ENCODE measurements around the gene OGFR.

The OGFR gene

DNA sequence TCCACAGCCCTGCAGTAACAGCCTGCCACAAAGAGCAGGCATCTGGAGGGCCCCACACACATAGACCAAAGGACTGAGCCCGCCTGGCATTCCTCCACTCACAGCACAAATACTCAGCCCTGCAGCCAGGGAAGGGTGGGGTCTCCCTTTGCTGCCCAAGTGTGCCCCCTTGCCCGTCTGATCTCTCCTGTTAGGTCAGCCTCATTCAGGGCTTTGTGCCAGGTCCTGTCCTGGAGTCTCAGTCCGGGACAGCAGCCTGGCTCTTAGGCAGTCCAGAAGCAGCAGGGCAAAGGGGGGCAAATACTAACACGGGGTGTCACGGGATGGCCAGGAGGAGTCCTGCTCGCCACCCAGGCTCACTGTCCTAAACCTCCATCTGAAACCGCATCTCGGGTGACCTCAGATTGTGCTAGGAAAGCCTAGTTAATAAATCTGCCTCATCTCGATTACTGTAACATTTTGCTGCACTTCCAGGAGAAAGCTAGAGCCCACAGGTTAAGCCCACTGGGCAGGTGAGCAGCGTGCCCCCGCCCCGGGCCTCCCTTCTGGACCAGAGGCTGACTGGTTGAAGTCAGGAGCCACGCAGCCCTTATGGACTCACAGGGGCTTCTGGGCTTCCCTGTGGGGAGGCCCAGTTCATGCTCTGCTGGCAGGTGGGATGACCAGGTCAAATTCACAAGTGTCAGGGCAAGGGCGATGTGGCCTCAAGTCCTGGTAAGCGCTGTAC is 3.2 kb upstream of the OGFR start:
- DNase-seq (ENCODE audit: low read depth) = no peak

GRCh38 chr20:62802026-62802712 is 2.5 kb upstream of the OGFR start:
- DNase-seq (ENCODE audit: low read depth) = no peak

DNA sequence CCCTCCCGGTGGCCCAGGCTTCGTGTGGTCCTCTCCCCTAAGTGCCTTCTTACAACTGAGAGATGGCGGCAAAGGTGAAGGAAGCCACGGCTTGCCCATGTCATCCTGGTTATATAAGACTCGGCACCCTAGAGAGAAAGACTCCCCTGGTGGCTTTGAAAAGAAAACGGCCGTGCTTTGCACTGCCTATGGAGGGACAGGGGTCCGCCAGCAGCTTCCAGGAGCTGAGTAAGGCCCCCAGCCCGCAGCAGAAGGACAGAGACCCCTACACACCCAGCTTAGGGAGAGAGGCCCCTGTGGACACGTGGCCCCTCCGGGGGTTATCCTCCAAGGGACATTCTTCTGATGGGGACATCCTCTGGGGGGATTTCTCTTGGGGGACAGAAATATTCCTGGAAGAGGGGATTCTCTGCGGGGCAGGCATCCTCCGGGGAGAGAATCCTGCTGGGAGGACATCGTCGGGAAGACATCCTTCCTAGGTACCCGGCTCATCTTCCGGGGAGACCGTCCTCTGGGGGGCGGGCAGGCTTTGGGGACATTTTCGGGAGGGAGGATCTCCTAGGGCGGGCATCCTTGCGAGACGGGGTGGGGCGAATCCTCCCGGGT is 511 bp upstream of the OGFR start:
- DNase-seq (ENCODE audit: low read depth) = no peak

DNA sequence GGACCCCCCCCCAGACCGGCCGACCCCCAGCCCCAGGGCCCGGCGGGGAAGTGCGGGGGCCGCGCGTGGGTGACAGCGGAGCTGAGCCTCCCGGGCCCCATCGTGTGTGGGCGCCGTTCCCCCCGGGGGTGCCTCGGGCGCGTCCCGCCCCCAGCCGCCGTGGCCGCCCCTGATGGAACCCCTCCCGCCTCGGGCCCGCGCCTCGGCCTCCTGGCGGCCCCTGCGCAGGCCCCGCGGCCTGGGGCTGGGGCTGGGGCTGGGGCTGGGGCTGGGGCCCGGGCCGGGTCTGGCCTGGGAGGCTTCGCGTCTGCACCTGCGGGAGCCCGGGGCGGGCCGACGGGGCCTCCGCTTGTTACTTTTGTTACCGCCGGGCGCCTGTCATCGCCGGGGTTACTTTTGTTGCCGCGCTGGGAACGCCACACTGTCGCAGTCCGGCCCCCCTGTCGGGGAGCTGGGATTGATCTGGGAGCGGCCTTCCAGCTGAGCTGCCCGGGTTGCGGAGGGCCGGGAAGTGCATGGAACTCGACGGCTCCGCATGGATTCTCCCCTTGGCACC is 598 bp downstream of the OGFR start:
- no peak for DNase-seq (ENCODE audit: low read depth)

GRCh38 chr20:62805711-62806382 is 1.2 kb downstream of the OGFR start:
- DNase-seq (ENCODE audit: low read depth) = peak; percentile 46

DNA sequence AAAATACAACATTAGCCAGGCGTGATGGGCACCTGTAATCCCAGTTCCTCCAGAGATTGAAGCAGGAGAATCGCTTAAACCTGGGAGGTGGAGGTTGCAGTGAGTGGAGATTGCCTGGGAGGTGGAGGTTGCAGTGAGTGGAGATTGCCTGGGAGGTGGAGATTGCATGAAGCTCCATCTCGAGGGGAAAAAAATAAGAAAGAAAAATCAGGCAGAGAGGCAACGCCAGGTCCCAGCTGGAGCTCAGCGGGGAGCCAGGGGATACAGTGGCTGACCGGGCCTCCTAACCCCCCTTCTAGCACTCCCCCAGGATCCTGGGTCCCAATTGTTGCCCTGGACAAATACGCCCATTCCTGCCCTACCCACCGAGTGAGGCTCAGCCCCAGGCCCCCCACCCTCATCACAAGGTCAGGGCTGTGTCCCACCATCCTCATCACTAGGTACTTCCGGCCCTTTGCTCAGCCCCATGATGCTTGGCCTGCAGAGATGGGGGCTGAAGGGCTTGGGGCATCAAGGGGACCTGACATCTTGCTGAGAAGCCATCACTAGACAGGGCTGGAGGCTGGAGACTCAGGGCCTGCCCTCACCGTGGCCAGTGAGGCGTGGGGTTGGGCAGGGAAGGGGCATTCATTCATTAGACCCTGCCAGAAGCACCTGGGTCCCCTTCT is 1.9 kb downstream of the OGFR start:
- DNase-seq (ENCODE audit: low read depth) = no peak

GRCh38 chr20:62807444-62808210 is 3.0 kb downstream of the OGFR start:
- no peak for DNase-seq (ENCODE audit: low read depth)

- DNase-seq (ENCODE audit: low read depth) = peak; percentile 44
Measured at GRCh38 chr20:62808211-62808865, 3.7 kb downstream of the OGFR start.

- no peak for DNase-seq (ENCODE audit: low read depth)
Measured at GRCh38 chr20:62809530-62810428, 5.1 kb downstream of the OGFR start.

- DNase-seq (ENCODE audit: low read depth) = no peak
Measured at GRCh38 chr20:62811320-62811719, 6.7 kb downstream of the OGFR start.

GRCh38 chr20:62811720-62812119 is 7.1 kb downstream of the OGFR start:
- no peak for DNase-seq (ENCODE audit: low read depth)

DNA sequence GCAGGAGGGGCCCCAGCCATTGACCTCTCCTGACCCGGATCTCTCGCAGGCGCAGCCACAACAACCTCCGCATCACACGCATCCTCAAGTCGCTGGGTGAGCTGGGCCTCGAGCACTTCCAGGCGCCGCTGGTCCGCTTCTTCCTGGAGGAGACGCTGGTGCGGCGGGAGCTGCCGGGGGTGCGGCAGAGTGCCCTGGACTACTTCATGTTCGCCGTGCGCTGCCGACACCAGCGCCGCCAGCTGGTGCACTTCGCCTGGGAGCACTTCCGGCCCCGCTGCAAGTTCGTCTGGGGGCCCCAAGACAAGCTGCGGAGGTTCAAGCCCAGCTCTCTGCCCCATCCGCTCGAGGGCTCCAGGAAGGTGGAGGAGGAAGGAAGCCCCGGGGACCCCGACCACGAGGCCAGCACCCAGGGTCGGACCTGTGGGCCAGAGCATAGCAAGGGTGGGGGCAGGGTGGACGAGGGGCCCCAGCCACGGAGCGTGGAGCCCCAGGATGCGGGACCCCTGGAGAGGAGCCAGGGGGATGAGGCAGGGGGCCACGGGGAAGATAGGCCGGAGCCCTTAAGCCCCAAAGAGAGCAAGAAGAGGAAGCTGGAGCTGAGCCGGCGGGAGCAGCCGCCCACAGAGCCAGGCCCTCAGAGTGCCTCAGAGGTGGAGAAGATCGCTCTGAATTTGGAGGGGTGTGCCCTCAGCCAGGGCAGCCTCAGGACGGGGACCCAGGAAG is 7.7 kb downstream of the OGFR start:
- no peak for DNase-seq (ENCODE audit: low read depth)

- DNase-seq (ENCODE audit: low read depth) = no peak
Measured at GRCh38 chr20:62812907-62813200, 8.2 kb downstream of the OGFR start.

- DNase-seq (ENCODE audit: low read depth) = no peak
Measured at GRCh38 chr20:62813588-62813987, 9.0 kb downstream of the OGFR start.

DNA sequence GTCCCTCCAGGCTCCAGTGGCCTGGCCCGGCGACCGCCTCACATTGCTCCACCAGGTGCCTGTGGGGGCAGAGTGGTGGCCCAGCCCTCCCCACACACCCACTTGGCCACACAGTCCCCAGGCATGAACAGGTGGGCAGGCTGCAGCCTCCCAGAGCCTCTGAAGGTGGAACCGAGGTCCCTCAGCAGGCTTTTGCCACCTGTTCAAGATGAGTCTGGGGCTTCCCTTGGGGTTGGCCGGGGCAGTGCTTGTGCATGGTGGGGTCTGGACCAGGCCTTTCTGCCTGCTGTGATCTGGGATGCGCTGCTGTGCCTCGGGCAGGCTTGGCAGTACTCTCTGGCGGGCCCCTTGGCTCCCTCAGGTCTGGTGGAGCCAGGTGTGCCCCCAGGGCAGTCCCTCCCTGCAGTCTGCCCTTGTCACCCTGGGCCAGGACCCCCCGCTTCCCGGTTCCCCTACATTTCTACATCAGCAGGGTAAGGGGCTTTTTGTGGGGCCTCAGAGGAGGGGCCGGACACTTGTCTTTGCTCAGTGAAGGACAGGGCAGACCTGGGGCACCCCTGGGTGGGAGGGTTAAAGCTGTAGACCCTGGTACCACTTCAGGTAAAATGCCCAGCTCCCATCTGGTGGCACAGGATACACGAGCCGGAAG is 9.5 kb downstream of the OGFR start:
- no peak for DNase-seq (ENCODE audit: low read depth)

DNA sequence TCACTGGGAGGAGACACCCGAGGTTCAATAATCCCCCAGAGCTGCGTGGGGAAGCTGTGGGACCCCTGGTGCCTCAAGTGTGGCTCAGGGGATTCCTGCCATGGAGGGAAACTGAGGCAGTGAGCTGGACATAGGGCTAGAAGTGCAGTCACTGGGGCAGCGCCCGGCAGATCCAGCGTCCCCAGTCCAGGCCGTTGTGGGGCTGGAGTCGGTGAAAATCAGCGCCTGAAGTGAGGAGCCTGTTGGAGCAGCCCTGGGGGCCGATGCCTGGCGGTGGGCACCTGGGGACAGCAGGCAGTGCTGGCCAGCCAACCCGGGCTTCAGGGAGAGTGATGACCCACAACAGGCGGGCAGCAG is 10.1 kb downstream of the OGFR start:
- no peak for DNase-seq (ENCODE audit: low read depth)

DNA sequence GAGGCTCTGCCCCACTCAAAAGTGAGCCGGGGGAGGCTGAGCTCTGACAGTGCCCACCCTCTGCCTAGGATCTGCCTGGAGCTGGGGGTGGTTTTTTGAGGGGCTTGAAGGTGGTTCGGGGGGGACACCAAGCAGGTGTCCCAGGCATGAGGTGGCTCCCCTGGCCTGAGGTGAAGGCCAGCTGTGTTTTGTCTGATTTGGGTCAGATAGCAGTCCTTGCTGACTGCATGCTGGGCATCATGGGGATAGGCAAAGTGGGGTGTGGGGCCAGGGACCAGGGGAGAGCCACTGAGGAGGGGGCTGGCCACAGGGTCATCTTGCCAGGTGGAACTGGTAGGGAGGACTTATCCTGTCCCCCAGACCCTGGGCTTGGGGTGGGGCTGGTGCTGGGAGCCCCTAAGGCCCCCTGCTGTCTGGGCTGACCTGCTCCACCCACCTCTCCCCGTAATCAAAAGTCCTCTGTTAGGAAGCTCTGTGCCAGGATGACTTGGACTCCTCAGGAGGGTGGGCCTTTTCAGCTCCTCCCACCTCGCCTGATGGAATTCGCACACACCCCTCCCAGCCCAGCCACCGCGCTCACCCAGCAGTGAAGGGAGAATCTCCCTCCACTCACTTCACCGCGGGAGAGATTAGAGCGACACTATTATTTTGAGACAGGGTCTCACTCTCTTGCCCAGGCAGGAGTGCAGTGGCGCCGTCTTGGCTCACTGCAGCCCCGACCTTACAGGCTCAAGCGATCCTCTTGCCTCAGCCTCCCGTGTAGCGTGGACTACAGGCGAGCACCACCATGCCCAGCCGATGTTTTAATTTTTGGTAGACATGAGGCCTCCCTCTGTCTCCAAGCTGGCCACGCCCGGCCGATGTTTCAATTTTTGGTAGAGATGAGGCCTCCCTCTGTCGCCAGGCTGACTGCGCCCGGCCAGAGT is 10.7 kb downstream of the OGFR start:
- DNase-seq (ENCODE audit: low read depth) = no peak
